DMS53 treated with DMSO at 0.1 percent for 48 hours (cell line): ENCODE results near the gene SYNJ2.
A peak's percentile ranks its signal among the peaks of the same experiment; 100 is the strongest.
"Not testable (repeated sequence)": the region's sequence is repeated elsewhere in the genome, so short reads cannot be mapped to it uniquely, and the experiment has no call there.

Experiments used
- DNase-seq: peaks from one replicate; lab custom pipeline; 2025; ENCODE audit not compliant: unreplicated experiment; lab: John Stamatoyannopoulos, UW

SYNJ2 gene, protein sequence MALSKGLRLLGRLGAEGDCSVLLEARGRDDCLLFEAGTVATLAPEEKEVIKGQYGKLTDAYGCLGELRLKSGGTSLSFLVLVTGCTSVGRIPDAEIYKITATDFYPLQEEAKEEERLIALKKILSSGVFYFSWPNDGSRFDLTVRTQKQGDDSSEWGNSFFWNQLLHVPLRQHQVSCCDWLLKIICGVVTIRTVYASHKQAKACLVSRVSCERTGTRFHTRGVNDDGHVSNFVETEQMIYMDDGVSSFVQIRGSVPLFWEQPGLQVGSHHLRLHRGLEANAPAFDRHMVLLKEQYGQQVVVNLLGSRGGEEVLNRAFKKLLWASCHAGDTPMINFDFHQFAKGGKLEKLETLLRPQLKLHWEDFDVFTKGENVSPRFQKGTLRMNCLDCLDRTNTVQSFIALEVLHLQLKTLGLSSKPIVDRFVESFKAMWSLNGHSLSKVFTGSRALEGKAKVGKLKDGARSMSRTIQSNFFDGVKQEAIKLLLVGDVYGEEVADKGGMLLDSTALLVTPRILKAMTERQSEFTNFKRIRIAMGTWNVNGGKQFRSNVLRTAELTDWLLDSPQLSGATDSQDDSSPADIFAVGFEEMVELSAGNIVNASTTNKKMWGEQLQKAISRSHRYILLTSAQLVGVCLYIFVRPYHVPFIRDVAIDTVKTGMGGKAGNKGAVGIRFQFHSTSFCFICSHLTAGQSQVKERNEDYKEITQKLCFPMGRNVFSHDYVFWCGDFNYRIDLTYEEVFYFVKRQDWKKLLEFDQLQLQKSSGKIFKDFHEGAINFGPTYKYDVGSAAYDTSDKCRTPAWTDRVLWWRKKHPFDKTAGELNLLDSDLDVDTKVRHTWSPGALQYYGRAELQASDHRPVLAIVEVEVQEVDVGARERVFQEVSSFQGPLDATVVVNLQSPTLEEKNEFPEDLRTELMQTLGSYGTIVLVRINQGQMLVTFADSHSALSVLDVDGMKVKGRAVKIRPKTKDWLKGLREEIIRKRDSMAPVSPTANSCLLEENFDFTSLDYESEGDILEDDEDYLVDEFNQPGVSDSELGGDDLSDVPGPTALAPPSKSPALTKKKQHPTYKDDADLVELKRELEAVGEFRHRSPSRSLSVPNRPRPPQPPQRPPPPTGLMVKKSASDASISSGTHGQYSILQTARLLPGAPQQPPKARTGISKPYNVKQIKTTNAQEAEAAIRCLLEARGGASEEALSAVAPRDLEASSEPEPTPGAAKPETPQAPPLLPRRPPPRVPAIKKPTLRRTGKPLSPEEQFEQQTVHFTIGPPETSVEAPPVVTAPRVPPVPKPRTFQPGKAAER (N-terminal part only)

DNA sequence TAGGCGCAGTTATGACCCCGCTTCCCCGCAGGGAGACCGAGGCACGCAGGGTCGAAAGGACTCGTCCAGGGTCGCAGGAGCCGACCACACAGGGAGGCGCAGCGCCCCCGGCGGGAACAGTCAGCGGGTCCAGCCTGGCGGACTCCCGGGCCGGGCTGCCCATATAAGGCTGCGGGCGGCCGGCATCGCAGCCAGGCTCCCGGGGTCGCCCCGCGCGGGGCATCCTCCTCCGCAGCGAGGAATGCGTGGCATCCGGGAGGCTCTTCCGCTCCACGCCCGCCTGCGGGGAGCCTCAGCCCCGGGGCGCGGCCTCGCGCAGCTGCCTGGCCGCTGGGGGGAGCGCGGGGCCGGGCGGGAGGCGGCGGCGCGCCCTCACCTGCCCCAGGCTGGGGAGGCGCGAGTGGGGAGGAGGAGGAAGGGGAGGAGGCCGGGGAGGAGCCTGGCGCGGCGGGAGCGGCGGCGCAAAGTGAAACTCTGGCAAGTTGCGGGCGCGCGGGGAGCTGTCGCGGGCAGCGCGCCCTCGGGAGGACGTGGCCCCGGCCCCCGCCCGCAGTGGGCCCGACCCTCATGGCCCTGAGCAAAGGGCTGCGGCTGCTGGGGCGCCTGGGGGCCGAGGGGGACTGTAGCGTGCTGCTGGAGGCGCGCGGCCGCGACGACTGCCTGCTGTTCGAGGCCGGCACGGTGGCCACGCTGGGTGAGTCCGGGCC lies at the start of gene SYNJ2:
Gene SYNJ2 (plus strand): TSS at position 469 of the 707 bp plus-strand sequence. CDS start 99 bp downstream, at position 568.
- peak; percentile 27 for DNase-seq

DNA sequence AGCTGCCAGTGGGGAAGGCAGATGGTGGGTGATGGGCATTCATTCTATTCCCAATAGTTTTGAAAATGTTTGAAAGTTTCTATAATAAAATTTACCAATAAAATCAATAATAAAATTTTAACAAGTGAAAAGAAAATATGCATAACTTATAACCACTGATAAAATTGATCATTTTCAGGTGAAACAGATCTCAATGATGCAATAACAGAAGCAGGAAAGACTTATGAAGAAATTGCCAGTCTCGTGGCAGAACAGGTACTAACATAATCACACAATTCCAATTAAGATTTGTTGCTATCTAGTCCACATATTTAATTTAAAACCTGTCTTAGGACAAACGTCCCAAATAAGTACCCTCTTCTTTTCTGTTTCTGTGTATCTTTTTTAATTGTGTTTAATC lies 45.9 kb upstream of the SYNJ2 start:
- DNase-seq: no peak

DNA sequence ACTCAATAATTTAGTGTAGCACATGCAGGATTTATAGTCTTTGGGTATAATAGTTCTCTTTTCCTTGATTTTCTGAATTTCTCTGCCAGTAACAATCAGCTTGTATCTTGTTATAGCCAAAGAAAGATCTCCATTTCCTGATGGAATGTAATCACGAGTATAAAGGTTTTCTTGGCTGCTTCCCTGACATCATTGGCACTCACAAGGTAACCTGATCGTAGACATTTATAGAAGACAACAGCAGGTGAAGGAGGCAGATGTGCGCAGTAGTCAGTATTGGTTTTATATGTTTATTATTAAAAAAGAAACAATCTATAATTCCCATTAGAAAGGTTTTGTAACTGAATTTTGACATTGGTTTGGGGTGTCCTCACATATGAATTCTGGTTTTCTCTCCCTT lies 44.3 kb upstream of the SYNJ2 start:
- no peak for DNase-seq

DNA sequence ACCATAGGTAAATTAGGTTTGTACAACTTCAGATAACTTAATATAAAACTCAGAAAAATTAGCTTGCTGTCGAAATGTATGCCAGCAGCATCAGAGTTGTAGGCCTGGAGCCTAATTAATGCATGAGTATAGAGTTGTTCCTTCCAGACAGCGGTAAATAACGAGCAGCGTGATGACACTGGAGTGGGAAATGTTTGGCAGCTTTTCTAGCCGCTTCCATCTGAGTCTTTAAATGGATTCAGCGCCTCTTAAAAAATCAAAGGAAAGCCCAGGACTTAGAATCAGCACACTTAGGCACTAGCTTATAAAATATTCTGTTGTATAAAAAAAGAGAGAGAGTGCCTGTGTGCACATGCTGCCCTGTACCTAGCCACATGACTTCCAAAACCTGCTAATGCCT lies 43.7 kb upstream of the SYNJ2 start:
- no peak for DNase-seq

DNA sequence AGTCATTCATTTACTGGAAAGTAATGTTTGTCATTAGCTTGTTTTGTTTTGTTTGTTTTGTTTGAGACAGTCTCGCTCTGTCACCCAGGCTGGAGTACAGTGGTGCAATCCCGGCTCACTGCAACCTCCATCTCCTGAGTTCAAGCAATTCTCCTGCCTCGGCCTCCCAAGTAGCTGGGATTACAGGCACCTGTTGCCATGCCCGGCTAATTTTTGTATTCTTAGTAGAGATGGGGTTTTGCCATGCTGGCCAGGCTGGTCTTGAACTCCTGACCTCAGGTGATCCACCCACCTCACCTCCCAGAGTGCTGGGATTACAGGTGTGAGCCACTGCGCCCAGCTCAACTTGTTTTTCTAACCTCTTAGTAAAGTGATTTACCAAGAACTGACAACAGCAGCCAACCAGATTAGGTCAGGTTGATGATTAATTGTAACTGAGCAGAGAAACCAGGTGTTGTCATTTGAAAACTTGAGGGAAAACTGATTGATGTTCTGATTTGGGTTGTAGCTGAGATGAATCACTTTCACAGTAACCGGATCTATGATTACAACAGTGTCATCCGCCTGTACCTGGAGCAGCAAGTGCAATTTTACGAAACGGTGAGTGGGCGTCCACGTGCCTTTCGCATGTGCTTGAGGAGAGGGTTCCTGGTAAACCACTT lies 41.2 kb upstream of the SYNJ2 start:
- DNase-seq: not testable (repeated sequence)

DNA sequence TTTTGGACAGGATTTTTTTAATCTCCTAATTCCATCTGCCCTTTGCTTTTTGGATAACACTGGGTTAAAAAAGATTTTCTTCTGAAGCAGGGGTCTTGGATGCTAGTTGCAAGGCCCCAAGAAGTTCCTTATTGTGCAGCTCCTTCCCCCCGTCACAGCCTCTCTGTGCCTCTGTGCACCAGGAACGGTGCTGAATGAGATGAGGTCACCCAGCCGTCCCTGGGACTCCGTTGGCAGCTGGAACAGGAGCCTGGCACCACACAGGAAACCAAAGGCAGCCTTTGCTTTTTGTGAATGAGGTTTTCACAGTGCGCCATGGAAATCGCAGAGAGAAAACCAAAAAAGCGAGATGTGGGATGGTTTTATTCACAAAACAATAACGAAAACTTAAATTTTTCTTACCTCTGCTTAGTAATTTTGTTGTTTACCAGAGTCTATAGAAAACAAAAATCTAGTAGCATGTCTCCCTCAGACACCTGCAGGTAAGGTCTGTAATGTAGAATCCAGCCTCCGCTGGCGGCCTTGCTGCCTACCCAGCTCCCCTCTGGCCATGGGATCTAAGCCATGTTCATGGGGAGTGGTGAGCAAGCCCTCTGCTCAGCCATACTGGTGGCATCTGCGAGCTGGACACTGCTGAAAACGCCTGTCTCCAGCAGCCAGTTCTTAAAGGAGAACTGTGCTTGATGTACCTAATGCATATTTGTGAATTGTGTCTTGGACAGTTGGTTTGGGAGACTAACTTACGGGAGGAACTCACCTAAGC lies 40.4 kb upstream of the SYNJ2 start:
- DNase-seq: no peak

DNA sequence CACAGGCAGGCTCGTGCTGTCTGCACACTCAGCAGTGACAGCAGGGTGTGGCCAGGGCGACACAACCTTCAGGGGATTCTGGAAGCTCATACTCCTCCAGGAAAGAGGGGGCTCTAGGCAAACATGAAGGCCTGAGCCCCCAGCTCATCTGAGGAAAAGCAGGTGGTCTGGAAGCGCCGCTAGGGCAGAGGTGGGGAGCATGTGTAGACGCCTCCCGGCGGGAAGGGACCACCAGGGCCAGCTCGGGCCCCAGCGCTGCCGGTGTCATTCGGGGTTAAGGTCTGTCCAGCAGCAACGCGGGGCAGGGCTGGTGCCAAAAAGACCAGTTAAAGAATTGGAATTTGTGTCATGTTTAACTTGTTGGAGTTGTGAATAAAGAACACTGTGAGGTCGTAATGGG lies 39.3 kb upstream of the SYNJ2 start:
- DNase-seq: no peak

DNA sequence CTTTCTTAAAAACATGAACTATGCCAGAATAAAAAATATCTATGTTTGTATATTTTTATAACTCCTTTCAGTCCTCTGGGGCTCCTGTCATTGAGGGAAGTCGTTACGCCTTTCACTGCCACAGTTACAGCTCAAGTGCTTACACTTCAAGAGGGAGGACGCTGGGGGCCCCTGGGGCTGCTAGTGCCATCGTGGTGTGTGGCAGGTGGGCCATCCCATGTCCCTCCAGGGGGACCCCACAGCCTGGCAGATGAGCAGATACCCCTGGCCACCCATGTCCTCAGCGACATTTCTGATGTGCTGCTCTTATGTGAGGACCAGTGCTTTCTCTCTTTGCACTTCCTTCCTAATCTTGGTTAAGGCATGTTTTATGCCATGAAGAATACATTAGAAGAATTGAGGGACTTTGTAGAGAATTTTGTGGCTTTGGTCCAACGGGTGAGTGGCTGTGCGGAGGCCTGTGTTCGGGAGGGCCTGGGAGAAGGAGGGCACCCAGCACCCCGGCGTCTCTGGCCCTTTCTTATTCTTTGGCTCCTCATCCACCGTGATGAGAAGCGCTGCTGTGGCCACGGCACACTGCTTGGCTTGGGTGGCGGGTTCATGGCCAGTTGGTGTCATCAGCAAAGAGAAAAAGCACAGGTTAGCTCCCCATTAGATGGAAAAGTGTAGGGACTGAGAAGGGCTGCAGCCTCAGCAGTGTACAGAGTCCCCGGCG lies 38.3 kb upstream of the SYNJ2 start:
- no peak for DNase-seq

DNA sequence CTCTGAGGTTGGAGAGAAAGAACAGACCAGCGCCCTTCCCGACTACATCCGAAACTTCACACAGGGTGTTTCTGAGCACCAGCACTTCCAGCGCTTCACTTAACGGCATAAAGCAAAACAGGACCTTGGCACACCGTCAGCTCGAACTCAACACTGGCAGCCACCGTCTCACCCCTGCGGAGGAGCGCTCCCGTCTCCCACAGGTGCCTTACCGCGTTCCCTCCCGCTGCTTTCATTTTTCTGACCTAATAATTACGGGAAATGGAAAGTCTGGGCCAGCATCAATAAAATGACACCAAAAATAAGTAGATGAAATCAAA lies 37.7 kb upstream of the SYNJ2 start:
- no peak for DNase-seq

DNA sequence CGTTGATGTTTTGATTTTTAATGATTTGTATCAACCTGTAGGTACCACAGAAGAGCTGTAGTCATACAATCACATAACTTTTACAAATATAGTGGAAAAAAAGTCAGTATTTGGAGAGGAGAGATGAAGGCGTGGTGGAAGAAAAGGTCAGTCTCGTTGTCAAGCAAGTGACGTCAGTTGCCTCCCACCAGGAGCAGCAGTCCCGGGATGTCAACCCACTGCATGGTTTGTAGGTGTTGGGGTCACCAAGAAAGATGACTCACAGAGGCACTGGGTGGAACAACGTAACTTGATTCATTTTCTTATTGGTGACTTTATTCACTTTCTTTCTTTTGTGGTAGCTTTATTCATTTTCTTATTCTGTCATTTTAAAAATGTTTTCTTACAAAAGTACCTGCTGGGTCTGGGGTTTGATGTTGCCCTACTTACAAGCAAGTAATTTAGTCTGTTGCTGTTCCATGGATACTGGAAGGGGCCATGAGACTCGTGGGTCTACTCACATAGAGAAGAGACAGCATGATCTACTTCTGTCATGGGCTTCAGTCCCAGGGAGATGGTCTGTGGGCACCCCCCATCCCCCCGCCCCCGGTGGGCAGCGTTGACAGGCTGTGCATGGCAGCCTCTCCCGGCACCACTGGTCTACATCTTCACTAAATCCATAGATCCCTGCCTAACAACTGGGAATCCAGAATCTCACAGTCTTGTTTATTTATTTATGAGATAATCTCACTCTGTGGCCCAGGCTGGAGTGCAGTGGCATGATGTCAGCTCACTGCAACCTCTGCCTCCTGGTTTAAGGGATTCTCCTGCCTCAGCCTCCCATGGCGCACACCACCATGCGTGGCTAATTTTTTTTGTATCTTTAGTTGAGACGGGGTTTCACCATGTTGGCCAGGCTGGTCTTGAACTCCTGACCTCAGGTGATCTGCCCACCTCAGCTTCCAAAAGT lies 36.4 kb upstream of the SYNJ2 start:
- no peak for DNase-seq

DNA sequence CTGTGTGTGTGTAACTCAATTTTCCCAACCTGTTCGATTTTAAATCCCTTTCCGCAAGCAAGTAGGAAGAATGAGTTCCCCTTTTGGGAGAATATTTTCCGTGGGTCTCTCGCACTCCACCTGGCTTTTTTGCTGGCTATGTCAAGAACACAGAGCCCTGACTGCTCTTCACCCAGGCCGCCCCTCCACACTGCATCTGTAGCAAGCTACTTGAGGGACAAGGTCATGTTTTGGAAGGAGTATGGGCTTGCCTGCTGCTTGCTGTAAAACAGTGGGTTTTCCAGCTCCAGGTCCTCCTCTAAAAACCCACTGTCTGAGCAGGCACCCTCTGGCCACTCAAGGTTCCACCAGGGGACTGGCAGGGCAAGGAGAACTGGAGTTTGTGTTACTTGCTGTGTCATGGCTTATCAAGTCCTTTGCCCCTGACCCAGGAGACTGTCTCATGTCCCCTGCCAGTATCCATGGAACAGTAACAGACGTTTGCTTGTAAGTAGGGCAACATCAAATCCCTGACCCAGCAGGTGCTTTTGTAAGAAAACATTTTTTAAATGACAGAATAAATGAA lies 35.5 kb upstream of the SYNJ2 start:
- no peak for DNase-seq

DNA sequence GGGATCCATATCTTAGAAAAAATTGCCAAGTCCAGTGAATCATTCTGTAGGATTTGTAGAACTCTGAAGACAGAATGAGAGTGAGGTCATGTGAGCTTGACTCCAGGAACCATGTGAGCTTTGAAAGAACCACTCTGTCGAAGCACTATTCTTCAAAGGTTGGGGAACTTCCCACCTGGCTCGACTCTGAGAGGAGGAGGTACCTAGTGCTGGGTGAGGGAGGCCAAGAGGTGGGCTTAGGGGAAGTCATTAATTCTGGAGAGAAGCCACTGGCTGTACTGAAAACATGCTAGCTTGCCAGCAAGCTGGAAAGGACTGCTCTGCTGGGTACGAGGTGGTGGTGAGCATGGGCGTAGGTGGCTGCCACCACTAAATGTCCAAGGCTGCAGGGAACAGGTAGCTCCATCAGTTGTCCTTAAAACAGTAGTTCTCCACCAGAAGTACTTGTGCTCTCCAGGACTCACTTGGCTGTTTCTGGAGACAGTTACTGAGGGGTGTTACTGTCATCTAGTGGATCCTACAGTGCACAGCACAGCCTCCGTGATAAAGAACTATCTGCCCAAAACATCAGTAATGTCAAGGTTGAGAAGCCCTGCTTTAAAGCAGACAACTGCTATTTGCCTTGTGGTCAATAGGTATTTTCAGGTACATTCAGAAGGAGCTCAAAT lies 34.7 kb upstream of the SYNJ2 start:
- no peak for DNase-seq

DNA sequence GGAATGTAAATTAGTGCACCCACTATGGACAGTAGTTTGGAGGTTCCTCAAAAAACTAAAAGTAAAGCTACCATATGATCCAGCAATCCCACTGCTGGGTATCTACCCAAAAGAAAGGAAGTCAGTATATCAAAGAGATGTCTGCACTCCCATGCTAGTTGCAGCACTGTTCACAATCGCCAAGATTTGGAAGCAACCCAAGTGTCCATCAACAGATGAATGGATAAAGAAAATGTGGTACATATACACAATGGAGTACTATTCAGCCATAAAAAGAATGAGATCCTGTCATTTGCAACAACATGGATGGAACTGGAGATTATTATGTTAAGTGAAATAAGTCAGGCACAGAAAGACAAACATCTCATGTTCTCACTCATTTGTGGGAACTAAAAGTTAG lies 30.8 kb upstream of the SYNJ2 start:
- not testable (repeated sequence) for DNase-seq

DNA sequence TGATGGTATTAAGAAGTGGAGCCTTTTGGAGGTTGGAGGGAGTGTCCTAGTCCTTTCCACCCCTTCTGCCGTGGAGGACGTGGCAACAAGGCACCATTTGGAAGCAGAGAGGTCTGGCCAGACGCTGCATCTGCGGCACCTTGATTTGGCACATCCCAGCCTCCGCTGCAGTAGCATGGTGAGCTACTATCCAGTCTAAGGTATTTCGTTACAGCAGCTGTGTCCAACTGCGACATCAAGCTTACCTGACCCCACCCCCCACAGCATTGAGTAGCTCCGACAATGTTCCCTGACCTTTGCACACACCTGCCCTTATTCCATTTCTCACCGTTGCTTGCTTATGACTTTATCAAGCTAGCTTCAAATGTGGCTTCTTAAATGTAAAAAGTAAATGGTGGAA lies 29.8 kb upstream of the SYNJ2 start:
- DNase-seq: no peak

DNA sequence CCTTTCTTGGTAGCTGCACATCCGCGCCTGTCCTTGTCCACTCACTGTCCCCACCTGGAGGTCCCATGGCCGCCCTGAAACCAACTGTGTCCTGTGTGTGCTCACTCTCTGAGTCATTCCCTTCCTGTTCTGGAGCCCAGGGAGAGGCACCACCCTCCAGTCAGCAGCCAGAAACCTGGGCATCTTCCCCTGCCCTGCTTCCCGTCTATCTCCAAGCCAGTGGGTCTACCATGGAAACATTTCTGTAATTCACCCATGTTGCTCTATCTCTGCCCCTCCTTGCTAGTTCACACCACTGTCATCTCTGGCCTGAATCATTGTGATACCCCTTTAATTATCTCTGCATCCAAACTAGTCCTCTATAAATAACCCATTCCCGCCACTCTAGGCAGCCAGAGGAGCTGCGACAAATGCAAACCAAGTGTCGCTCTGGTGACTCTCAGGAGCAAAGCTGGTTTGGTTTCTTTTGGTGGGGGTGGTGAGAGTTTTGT lies 28.8 kb upstream of the SYNJ2 start:
- no peak for DNase-seq

DNA sequence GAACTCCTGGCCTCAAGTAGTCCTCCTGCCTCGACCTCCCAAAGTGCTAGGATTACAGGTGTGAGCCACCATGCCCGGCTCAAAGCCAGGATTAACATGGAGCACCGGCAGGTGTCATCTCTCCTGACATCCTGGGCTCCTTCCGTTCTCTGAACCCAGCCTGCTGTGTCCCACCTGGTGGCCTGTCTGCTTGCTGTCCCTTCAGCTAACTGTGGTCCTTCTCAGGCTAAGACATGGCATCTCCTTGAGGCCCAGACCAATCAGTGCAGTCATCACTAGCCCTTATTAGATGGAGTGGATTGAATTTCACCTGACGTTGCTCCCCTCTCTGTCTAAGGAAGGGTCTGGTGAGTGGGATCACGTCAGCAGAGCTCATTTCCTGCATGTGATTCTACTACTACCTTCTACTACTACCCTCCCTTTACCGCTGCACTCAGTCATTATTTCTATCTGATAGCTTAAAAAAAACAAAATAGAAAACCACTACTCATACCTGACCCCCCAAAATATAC lies 28.0 kb upstream of the SYNJ2 start:
- no peak for DNase-seq
